Brain microvascular endothelial cell (primary cell): ENCODE measurements around the gene ADD1.

Experiments used
- DNase-seq: peaks from one replicate; pipeline ENCODE4 v3.0.0-alpha.2; 2020
- H3K27ac ChIP-seq: fragments of 250-450 bp; sonication (Bioruptor Pico); 2 replicates; pipeline ENCODE4 v1.5.1; 2020; ENCODE audit warnings: mild to moderate bottlenecking, moderate library complexity
- H3K27me3 ChIP-seq: fragments of 250-450 bp; sonication (Bioruptor Pico); replicated peaks from 2 replicates; pipeline ENCODE4 v1.5.1; 2020; ENCODE audit warnings: mild to moderate bottlenecking
- H3K36me3 ChIP-seq: fragments of 250-450 bp; sonication (Bioruptor Pico); replicated peaks from 2 replicates; pipeline ENCODE4 v1.5.1; 2020; ENCODE audit warnings: mild to moderate bottlenecking
- H3K4me3 ChIP-seq: 2 replicates; pipeline ENCODE4 v1.5.1; 2011; ENCODE audit warnings: low read depth, mild to moderate bottlenecking, control low read depth, low read length, moderate library complexity
- in situ Hi-C: cut with HindIII; loops from 2 replicates; pipeline ENCODE4 v1.10.0; 2017; ENCODE audit warnings: low sequenced_read_pairs, low pct_ligation_motif_present
- TF ChIP-seq, protein P1 (sequence below): IDR thresholded peaks from 2 replicates; pipeline ENCODE4 v1.5.1; 2011; ENCODE audit warnings: low read depth, mild to moderate bottlenecking, moderate library complexity, low read length, control low read depth, inconsistent platforms; ENCODE audit errors: missing control alignments

The ADD1 gene

DNA sequence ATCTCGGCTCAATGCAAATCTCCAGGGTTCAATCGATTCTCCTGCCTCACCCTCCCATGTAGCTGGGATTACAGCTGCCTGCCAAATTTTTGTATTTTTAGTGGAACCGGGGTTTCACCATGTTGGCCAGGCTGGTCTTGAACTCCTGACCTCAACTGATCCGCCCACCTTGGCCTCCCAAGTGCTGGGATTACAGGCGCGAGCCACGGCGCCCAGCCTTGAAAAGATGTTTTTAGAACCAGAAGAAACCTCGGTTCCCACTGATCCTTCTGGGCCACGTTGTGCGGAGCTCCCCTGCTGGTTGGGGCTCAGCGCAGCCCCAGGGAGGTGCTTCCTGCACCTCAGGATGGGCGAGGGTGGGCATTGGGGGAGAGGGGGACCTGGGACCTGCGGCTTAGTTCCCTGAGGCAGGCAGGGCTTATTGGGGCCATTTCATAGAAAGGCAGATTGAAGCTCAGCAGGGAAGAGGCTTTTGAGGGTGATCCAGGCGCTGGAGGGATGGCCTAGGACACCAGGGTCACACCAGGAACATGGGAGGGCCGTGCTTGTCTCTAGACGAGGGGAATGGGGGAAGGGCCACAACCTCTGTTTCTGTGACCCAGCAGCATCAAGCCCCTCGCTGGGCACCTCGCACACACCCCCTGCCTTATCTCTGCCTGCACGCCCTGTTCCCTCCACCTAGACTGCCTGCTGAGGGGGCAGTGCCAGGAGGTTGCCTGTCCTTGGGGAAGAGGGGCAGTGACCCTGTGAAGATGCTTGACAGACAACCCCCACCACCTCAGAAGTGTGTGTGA, 6.3 kb upstream of the ADD1 start:
- DNase-seq, result no peak
- no peak overlapping the region for H3K4me3 ChIP-seq
- no peaks in the 10 kb centered on the region for H3K27me3 ChIP-seq
- H3K36me3 ChIP-seq, result peaks cover 23% of the 10 kb centered on the region
- TF ChIP-seq, protein P1, sequence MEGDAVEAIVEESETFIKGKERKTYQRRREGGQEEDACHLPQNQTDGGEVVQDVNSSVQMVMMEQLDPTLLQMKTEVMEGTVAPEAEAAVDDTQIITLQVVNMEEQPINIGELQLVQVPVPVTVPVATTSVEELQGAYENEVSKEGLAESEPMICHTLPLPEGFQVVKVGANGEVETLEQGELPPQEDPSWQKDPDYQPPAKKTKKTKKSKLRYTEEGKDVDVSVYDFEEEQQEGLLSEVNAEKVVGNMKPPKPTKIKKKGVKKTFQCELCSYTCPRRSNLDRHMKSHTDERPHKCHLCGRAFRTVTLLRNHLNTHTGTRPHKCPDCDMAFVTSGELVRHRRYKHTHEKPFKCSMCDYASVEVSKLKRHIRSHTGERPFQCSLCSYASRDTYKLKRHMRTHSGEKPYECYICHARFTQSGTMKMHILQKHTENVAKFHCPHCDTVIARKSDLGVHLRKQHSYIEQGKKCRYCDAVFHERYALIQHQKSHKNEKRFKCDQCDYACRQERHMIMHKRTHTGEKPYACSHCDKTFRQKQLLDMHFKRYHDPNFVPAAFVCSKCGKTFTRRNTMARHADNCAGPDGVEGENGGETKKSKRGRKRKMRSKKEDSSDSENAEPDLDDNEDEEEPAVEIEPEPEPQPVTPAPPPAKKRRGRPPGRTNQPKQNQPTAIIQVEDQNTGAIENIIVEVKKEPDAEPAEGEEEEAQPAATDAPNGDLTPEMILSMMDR, result peak; percentile 16
- no peak overlapping the region for H3K27ac ChIP-seq
- in situ Hi-C loops, result no loop called here

GRCh38 chr4:2837904-2838496, 5.6 kb upstream of the ADD1 start:
- TF ChIP-seq, protein P1, result no peak
- in situ Hi-C loops, result no loop called here
- Histone ChIP-seq H3K36me3 (peaks cover 18% of the 10 kb centered on the region), H3K27ac (no peak overlapping the region), H3K4me3 (no peak overlapping the region), H3K27me3 (no peaks in the 10 kb centered on the region)
- DNase-seq, result peak; percentile 25

DNA sequence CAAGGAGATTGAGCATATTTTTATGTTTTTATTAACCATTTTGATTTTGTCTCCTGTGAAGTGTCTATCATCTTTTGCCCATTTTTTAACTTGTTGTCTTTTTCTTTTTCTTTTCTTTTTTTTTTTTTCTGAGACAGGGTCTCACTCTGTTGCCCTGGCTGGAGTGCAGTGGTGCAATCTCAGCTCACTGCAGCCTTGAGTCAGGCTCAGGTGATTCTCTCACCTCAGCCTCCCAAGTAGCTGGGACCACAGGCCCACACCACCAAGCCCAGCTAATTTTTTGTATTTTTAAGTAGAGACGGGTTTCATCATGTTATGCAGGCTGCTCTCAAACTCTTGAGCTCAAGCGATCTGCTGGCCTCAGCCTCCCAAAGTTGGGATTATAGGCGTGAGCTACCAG, 4.6 kb upstream of the ADD1 start:
- TF ChIP-seq, protein P1, result no peak
- Histone ChIP-seq H3K36me3 (peaks cover 9% of the 10 kb centered on the region), H3K27me3 (no peaks in the 10 kb centered on the region), H3K4me3 (no peak overlapping the region), H3K27ac (no peak overlapping the region)
- DNase-seq, result no peak
- in situ Hi-C loops, result no loop called here

DNA sequence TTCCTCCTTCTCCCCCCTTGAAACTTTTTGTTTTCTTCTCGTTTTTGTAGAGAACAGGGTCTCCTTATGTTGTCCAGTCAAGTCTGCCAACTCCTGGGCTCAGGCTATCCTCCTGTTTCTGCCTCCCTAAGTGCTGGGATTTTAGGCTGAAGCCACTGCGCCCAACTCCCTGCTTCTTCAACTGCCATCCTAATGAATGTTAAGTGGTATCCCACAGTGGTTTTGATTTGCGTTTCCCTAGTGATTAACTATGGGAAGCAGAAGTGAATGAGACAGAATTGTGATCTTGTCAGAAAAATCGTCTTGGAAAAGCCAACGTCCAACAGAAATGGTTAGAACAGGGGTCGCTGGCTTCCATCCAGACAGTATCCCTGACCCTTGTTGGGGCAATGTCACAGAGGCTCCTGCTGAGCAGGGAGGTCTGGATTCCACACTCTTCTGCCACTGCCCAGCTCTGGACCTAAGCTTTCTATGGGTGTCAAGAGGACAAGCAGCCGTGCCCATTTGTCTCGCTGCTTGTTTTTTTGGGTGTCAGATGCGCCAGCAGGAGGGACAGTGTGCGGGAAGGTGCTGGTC, 869 bp upstream of the ADD1 start:
- H3K4me3 ChIP-seq, result peak overlapping the region; percentile 89
- no peak for DNase-seq
- no peaks in the 10 kb centered on the region for H3K36me3 ChIP-seq
- peak overlapping the region; percentile 56 for H3K27ac ChIP-seq
- in situ Hi-C loops, result no loop called here
- no peaks in the 10 kb centered on the region for H3K27me3 ChIP-seq
- TF ChIP-seq, protein P1, result no peak

- no peaks in the 10 kb centered on the region for H3K36me3 ChIP-seq
- in situ Hi-C loops, result no loop called here
- peak; percentile 14 for DNase-seq
- H3K27me3 ChIP-seq, result no peaks in the 10 kb centered on the region
- peak overlapping the region; percentile 56 for H3K27ac ChIP-seq
- peak overlapping the region; percentile 89 for H3K4me3 ChIP-seq
- TF ChIP-seq, protein P1, result no peak
Measured at GRCh38 chr4:2843941-2844584, 419 bp downstream of the ADD1 start.
